OCI-M2 (cell line): ENCODE data around the gene ADRB2.
"Not testable (repeated sequence)": the region's sequence is repeated elsewhere in the genome, so short reads cannot be mapped to it uniquely, and the experiment has no call there.

ENCODE experiments used
- DNase-seq: peaks from one replicate; lab custom pipeline; 2025; ENCODE audit not compliant: unreplicated experiment; lab: John Stamatoyannopoulos, UW

ADRB2 gene

GRCh38 chr5:148826053-148826738 lies at the start of gene ADRB2:
ADRB2 (plus strand) TSS chr5:148826611; CDS start chr5:148826832, 221 bp downstream.
- no peak for DNase-seq

GRCh38 chr5:148776780-148777179 lies 49.6 kb upstream of the ADRB2 start:
- no peak for DNase-seq

- DNase-seq = no peak
Measured at GRCh38 chr5:148778882-148779281, 47.5 kb upstream of the ADRB2 start.

- DNase-seq = no peak
Measured at GRCh38 chr5:148780711-148781110, 45.7 kb upstream of the ADRB2 start.

DNA sequence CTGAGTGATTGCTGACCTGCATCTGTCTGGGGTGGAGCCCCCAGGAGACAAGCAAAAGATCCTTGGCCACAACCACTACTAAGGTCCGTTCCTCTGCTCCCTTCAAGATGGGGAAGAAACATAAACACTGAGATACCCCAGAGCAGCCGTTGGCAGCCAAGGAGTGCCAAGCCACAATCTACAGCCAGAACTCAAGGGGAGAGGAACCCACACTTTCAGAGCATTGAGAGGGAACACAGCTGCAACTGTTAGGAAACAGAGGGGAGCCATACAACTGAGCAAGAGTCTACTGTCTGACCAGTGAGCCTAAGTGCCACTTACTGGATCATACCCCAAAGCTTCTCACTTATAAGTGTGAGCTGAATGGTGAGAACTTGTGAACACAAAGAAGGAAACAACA lies 44.6 kb upstream of the ADRB2 start:
- no peak for DNase-seq

GRCh38 chr5:148785223-148785622 lies 41.2 kb upstream of the ADRB2 start:
- no peak for DNase-seq

DNA sequence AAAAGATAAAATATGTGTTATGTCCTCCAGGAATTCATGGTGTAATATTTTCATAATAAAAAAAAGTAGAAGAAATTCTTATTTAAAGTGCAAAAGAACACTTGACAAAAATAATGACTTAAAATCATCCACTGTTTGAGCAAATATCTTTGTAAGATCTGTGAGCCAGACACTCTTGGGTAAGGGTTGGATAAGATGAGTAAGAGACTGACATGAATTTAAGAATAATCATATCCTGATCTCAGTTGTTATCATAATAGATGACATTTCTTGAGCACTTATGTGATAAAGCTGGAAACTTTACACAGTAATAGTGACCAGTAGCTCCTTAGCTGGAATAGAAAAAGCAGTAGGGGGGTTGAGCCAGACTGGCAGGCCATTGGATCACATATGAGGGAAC lies 40.0 kb upstream of the ADRB2 start:
- DNase-seq = no peak

GRCh38 chr5:148788636-148789035 lies 37.8 kb upstream of the ADRB2 start:
- DNase-seq = no peak

GRCh38 chr5:148790545-148791333 lies 35.7 kb upstream of the ADRB2 start:
- DNase-seq = no peak

GRCh38 chr5:148791334-148791667 lies 35.1 kb upstream of the ADRB2 start:
- no peak for DNase-seq

- no peak for DNase-seq
Measured at GRCh38 chr5:148791696-148792095, 34.7 kb upstream of the ADRB2 start.

- DNase-seq = no peak
Measured at GRCh38 chr5:148792744-148793143, 33.7 kb upstream of the ADRB2 start.

- no peak for DNase-seq
Measured at GRCh38 chr5:148793261-148793660, 33.1 kb upstream of the ADRB2 start.

DNA sequence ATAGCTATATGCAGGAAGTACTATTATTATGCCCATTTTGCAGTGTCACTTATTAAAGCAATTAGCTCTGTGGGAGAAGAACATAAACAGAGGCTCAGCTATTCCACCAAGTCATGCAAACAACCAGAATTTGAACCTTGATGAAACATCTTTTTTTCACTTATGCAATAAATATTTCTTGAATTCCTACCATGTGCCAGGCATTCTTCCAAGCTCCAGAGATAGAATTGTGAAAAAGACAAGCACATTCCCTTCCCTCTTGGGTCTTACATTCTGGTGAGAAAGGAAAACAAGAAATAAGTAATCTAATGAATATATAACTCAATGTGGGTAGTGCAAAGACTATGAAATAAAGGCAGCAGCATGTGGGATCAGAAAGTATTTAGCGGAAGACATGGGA lies 32.1 kb upstream of the ADRB2 start:
- no peak for DNase-seq

GRCh38 chr5:148794729-148795561 lies 31.5 kb upstream of the ADRB2 start:
- DNase-seq = no peak

DNA sequence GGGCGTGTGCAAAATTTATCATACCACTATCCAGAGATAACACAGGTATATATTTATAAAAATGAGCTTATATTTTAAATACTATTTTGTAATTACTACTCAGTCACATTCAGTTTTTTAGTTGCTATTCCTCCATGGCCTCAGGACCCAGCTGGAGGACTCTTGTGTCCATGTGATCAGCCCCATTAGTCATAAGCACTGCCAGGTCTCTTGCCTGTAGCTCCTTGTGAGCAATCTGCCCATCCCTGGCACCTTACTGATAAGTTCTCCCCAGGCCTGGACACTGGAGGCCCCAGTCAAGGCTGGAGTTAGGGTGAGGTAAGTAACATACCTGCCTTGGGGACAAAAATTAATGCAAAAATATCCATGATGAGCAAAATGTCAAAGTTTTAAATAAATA lies 29.5 kb upstream of the ADRB2 start:
- no peak for DNase-seq

- no peak for DNase-seq
Measured at GRCh38 chr5:148798786-148799185, 27.6 kb upstream of the ADRB2 start.

GRCh38 chr5:148799737-148800527 lies 26.5 kb upstream of the ADRB2 start:
- DNase-seq = no peak

- no peak for DNase-seq
Measured at GRCh38 chr5:148801682-148802276, 24.6 kb upstream of the ADRB2 start.

DNA sequence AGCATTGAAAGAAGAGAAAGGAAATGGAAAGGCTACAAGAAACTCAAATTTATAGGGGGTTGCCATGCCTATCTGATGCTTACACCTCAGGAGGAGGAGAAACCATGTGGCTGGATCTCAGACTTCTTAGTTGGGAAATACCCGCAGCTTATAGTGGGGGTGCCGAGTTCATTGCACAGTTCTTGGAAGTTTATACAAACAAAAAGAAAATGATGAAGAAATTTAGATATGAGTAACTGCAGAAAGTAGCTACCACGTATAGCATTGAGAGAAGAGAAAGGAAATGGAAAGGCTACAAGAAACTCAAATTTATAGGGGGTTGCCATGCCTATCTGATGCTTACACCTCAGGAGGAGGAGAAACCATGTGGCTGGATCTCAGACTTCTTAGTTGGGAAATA lies 23.0 kb upstream of the ADRB2 start:
- DNase-seq = not testable (repeated sequence)

GRCh38 chr5:148804393-148804792 lies 22.0 kb upstream of the ADRB2 start:
- no peak for DNase-seq
